T follicular helper cell (primary cell): ENCODE data around the gene EEF2KMT.

Experiments used
- DNase-seq: peaks from one replicate; pipeline ENCODE4 v3.0.0-alpha.2; 2020; ENCODE audit warnings: low read depth

The EEF2KMT gene

DNA sequence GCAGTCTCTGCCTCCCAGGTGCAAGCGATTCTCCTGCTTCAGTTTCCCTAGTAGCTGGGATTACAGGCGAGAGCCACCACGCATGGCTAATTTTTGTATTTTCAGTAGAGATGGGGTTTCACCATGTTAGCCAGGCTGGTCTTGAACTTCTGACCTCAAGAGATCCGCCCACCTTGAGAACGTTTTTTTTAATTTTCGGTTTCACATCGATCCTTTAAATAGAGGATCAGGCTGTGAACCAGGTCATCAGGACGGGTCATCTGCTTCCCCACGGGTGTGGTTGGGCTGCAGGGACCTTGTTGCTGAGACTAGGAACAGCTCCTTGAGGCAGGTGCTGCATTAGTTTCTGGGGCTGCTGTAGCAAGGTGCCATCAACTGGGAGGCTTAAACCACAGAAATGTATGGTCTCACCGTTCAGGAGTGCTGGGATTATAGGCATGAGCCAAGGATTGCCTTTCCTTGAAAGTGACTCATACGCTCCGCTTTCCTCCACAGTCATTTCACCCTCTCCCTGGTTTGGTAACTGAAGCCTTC is 55.9 kb downstream of the EEF2KMT start:
- no peak for DNase-seq

- DNase-seq, result no peak
These were observed 57.1 kb downstream of the EEF2KMT start for GRCh38 chr16:5040451-5040850.

DNA sequence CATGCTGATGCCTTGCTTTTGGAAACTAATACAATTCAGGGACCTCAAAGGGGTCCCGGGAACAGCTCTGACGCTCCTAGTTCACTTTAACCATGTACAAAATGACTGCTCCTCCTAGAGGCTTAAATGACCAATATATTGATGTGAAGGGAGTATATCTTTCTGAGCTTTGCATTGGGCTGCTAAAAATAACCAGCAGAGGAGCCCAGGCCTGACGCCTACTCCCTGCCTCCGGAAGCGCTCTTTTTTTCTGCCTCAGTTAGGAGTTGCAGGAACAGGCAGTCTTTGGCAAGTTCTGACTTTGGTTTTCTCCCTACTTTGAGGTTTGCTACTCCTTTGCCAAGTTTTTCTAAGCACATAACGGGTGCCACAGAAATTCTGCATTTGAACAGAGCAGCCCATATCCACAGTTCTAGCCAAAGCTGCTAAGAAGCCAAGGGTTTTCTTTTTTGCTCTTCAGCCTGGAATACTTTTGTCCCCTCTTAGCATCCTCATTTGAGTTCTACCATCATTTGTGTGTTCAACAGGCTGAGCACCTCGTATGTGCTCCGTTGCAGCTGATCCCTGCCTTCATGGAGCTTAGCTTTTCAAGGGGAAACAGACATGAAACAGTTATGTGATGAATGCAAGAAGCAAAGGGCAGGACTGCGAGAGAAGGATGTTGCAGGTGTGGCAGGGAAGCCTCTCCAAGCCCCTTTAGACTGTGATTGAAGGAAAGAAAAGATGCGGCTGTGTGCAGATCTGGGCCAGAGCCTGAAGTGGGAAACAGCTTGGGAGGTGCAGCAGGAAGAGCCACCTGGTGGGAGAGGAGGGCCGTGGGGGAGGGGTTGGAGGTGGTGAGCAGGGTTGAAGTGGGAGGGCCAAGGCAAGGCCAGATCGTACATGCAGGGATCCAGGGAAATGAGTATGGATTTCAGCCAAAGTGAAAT is 61.1 kb downstream of the EEF2KMT start:
- no peak for DNase-seq

DNA sequence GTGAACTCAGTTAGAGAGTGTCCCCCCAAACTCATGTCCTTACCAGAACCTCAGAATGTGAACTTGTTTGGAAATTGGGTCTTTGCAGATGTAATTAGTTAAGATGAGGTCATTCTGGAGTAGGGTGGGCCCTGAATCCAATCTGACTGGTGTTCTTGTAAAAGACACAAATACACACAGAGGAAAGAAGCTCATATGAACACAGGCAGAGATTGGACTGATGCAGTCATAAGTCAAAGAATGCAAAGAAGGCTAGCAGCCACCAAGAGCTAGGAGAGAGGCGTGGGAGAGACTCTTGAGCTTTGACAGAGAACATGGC is 61.7 kb downstream of the EEF2KMT start:
- no peak for DNase-seq
